CD4-positive, alpha-beta T cell treated with Interleukin-12 subunit alpha and Interleukin-12 subunit beta, for 1 hour (primary cell): ENCODE data around the gene WWOX.

Experiments
- DNase-seq: peaks from one replicate; pipeline ENCODE4 v3.0.0-alpha.2; 2020

Gene WWOX

DNA sequence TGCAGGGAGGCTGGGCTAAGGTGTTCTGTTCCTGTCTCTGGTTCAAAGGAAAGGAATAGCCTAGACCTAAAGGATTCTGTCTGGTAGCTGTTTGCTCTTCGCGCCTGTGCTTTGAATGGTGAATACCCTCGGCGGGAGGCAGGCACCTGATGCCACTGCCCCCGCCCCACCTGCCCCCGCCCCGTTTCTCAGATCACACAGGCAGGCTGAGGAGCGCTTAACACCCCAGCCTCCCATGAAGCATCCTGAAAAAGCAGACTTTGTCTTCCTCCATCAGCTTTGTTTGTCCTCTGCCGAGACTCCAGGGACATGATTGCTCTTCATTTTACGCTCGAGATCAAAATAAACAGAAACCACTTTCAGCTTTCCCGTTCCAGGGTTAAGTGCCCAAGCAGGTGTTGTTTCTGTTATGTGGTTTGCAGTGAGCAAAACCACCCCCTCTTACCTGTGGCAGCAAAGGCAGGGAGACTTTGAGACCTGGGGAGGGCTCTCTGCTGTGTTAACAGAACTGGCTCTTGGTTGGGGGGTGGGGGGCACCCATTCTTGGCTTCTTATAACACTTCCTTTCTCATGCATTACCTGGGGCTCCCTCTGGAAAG, 452.1 kb downstream of the WWOX start:
- DNase-seq: no peak

DNA sequence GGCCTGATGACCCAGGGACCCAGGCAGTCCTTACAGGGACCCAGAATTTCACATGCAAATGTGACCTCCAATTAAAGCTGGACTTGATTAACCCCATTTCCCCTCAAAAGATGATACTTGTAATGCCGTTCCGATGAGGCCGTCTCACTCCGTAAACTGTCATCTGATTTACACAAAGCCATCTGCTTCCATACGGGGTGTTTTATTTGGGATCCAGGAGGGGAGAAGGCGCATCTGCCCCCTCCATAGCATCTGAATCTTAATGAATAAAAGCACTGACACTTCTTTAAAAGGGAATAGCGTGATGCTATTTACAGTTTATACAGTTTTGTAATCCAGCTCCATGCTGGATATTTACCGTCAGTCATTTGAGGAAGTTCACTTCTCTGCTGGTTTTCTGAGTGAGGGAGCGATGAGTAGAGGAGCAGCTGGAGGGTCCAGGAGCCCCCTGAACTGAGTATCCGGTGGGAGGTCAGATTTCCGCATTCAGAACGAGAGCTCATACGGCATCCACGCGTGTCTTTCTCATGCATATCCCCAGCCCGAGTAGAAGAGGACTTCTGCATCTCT, 452.7 kb downstream of the WWOX start:
- DNase-seq: no peak

DNA sequence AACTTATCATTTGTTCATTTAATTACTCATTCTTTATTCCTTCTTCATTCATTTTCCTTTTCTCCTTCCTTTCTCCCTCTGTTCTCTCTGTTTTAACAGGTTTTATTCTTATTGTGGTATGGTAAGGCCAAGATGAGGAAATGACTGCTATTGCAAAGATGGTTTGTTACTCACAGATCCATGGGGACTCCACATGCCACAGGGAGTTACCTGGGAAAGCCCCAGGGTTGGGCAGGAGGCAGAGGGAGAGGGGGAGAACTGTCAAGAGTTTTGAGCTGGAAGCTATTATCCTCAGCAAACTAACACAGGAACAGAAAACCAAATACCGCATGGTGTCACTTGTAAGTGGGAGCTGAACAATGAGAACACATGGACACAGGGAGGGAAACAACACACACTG, 453.3 kb downstream of the WWOX start:
- no peak for DNase-seq

DNA sequence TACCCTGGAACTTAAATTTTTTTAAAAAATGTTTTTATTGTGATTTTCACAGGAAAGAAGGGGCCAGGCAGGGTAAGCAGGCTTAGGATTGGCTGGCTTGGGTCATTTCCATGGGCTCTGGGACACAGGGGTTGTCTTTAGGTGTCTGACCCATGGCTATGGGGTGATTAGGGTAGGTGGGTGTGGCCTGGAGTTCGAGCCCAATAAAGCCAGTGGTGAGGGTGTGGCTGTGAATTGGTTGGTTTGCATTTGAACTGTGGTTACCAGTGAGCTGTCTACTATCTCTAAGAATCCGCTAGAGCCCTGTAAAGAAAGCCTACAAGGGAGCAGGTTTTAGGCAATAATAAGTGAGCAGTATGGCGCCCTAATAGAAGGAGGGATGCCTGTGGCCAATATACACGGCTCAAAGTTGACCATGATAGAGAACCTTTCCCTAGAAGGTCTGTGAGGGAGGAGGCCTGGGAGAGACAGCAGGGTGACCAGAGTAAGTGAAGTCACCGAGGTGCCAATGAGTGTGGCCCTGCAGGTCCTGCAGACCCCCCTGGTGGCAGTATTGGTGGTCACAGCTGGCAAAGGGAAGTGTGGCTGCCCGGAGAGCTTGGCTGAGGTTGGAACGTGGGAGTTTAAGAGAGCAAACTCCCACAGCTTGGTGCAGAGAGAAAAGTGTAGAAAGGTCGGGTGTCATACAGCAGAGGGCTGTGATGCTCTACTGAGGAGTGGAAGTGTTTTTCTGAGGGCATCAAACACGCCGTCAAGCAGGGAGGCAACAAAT, 454.0 kb downstream of the WWOX start:
- no peak for DNase-seq

DNA sequence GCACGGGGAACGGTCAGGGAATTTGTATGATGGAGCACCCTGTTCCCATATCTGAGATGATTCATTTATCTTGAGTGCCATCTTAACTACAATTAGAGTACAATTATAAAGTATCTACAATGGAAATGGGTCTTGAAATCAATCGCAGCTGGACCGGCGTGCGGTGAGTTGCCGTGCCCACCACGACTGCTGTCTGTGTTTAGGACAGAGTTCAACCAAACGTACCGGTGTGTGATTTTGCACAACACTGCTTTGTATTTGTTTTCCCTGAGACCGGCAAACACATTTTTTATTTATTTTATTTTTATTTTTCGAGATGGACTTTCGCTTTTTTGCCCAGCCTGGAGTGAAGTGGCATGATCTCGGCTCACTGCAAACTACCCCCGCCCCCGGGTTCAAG, 457.0 kb downstream of the WWOX start:
- DNase-seq: no peak

DNA sequence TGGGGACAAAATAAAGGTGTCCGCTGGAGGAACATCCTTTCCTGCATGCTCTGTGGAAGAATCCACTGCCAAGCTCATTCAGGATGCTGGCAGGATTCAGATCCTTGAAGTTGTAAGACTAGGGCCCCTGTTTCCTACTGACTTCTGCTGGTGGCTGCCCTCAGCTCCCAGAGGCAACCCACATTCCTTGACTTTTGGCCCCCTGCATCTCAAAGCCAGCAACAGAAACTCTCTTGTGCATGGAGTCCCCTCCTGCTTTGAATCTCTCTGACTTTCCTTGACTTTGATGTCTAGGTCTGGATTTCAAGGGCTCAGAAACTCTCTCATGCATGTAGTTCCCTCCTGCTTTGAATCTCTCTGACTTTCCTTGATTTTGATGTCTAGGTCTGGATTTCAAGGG, 461.5 kb downstream of the WWOX start:
- no peak for DNase-seq

DNA sequence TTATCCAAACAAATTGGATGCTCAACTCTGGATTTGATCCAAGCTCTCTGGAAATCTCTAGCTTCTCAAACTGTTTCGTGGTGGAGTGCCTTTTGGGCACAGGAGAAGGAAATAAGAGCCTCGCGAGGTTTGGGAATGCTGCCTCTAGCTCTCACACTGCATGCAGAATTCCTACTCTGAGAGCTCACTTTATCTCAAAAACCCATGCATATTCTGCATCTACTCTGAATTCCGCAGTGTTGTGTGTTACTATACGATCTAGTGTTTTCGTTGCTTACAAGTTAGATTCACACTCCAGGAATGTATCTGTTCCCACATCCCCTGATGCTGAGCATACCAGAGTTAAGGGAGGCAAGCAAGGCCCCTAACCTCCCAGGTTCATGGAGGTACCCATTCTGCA, 462.7 kb downstream of the WWOX start:
- no peak for DNase-seq

DNA sequence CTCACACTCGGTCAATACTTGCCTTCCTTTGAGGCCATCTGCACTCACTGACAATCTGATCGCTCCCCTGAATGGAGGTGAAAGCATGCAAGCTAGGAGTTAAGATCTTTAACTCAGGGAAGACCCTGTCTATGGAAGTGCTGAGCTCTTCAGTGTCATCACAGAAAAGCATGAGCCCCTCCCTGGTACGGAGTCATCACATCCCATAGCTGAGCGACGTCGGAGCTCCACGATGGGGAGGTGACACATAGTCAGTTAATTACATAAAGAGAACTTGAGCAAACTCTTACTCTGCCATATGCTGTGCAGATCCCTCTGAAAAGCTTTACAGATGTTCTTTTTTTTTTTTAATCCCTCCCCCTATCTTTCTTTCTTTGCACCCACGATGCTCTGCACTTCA, 463.2 kb downstream of the WWOX start:
- no peak for DNase-seq

DNA sequence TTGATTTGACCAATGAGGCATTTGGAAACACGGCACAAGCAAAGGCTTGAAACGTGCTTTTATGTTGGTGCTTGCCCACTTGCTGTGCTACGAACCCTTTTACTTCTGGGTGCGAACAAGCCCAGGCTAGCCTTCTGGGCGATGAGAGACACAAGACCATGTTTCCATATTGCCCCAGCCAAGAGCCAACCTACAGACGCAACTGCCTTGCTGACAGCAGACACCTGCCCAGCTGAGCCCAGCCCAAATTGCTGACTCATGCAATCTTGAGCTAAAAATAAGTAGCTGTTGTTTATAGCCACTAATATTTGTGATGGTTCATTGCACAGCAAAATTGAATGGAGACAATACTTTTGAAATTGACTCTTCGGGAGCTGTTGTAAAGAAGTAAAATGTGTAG, 464.5 kb downstream of the WWOX start:
- no peak for DNase-seq

DNA sequence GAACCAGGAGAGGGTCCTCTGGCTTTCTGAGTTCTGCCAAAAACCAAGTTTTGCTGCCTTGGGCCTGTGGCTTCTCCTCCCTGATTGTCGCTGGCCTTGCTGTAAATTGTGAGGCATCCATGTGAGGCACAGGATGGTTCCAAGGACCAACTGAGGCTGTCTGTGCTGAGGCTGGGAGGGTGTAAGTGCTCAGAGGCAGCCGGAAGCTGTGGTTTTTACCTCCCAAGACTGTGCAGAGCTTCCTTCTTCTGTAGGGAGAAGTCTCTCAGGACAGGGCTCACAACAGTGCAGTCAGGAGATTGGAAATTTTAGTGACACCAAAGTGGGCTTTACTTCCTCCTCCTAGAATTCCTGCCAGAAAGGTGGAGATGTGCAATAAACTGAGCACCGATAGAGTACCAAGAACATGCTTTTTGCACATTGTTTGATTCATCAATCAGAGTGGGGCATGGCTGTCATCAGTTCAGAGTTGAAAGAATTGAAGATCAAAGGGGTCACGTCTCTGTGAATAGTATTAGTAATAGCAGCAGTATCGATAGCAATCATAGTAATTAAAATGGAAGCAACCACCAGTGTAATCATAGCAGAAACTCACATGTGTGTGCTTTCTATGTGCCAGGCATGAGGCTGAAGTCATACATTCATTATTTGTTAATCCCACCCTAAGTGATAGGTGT, 467.1 kb downstream of the WWOX start:
- DNase-seq: no peak

DNA sequence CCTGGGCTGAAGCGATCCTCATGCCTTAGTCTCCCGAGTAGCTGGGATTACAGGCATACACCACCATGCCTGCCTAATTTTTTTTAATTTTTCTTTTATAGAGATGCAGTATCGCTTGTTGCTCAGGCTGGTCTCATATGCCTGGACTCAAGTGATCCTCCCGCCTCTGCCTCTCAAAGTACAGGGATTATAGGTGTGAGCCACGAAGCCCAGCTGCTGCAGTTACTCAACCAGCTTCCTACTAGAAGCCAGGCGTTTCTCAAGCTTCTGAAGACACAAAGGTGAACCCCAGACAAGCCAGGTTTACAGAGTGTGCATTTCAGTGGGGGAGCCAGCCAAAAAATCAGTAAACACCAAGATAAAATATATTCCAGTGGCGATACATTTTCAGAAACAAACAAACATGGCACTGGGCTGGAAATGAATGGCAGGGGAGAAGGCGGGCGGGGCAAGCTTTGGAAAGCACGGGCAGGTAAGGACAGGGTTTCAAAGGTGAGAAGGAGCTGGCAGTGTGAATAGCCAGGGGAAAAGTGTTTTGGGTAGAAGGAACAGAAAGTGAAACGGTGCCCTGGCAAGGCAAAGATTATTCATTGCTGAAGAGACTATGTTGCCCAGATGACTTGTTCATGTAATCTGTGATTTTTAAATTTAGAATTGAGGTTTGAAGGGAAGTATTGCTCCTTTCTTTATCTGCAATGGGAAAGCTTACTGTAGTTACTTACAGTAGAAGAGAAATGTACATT, 471.1 kb downstream of the WWOX start:
- no peak for DNase-seq

DNA sequence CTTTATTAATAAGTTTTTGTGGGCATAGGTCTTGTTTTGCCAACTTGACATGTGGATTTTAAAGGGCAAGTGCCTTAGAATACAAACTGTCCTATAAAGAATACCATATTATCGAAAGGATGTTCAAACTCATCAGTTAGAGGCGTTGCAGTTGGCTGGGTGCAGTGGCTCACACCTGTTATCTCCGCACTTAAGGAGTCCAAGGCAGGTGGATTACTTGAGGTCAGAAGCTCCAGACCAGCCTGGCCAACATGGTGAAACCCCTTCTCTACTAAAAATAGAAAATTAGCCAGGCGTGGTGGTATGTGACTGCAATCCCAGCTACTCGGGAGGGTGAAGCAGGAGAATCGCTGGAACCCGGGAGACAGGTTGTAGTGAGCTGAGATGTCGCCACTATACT, 472.0 kb downstream of the WWOX start:
- no peak for DNase-seq

DNA sequence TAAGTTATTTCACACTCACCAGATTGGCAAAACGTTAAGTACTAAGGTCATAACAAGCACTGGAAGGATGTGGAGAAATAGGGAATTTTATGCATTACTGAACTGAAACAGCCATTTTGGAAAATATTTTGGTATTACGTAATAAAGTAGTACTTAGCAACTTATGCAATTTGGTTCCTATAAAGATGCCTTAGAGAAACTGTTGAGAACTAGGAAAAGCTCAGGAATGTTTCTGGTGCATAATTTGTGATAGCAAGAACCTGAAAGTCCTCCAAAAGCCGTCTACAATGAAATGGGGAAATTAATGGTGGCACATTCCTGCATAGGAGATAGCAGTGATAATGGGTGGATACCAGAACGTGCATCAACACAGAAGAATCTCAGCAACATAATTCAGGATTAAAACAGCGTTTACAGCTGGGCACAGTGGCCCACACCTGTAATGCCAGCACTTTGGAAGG, 472.5 kb downstream of the WWOX start:
- no peak for DNase-seq

DNA sequence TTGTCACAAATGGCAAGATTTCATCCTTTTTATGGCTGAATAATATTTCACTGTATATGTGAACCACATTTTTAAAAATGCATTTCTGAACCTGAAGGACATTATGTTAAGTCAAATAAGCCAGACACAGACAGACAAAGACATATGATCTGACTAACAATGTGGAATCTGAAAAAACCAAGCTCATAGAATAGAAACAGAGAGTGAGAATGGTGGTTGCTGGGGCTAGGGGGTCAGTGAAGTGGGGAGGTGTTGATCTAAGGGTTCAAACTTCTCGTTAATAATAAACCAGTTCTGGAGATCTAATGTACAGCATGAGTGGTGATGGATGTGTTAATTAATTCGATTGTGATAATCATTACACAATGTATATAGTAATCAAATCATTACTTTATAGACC, 475.1 kb downstream of the WWOX start:
- DNase-seq: no peak

DNA sequence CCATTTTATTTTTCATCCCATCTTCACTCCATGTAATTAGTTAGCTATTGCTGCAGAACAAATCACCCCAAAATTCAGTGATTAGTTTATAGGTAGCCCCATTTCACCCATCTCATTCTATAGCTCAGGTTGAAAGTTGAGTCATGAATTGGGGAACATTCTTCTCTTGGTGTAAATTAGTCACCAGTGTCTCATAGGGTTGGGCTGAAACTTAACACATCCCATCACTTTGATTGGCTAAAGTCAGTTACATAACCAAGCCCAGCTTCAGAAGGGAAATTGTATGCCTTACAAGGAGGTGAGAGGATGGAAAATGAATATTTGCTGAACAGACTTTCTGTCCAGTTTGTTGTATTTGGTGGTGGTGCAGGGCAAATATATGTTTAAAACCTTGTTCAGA, 477.5 kb downstream of the WWOX start:
- DNase-seq: no peak

DNA sequence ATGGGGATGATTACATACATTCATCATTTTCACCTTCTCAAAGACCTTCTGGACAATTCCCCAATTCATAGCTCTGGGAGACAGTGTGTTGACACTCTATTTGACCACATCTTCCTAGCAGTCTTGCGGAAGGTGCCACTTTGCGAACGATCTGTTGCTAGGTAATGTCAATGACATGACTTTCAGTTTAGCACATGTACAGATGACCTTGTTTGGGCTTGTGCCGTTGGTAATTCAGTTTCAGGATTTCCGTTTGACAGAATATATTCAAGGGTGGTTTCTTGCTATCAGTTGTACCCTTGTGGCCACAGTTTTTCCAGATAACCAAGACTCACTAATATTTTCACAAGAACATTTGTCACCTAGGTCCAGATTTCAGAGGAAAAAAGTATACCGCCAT, 478.2 kb downstream of the WWOX start:
- no peak for DNase-seq

DNA sequence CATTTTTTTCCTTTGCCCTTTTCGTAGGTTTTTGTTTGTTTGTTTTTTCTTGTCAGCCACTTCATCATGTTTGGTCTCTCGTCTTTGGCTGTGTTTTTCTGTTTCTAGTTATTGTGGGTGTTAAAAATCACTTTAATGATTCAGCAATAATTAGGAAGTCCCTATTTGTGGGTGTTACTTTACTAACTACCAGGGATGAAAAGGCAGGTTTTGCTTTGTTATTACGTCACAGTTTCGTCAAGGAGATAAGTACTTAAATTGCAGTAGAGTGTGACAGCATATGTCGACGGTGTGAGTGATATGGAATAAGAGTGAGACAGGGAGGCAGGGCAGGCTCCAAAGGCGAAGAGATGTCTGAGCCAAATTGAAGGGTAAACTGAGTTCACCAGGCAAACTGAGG, 479.6 kb downstream of the WWOX start:
- no peak for DNase-seq

DNA sequence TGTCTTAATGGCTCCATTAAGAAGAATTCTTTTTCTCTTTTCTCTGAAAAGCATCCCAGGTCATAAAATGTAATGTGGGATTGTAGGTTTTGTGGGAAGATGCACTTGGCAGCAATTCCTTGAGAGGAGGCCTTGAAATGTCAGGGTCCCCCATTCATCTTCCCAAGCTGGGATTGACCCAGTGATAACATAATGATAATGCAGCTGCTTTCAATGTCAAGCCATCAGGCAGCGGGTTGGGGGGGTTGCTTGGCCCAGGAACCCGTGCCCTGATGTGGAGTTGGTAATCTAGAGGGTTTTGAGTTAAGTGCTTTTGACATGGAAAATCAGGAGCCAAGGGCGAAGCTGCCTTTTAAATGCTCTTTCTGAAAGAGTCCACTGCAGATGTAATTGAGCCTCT, 484.0 kb downstream of the WWOX start:
- DNase-seq: no peak

DNA sequence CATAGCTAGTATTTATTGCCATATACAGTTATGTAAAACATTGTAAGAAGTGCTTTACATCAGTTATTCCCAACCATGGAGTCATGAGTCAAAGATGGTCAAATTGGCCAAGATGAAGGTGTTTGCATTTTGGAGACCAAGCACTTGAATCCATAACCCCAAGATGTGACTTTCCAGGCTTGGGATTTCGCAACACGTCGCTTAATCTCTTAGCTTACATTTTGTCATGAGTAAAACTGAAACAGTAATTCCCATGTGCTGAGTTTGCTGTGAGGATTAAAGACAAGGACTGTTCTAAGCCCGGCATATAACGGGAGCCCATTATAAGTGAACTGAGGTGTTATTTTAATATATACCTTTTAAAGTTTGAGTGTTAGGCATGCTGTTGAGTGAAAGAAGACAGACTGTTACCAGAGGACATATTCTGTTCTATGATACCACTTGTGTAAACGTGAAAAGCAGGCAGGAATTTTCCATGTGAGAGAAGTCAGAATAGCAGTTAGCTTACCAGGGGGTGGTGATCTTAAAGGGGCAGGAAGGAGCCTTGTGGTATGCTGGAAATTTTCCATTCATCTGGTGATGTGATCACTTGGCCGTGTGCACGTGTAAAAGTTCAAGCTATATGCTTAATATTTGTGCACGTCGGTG, 484.9 kb downstream of the WWOX start:
- DNase-seq: no peak

DNA sequence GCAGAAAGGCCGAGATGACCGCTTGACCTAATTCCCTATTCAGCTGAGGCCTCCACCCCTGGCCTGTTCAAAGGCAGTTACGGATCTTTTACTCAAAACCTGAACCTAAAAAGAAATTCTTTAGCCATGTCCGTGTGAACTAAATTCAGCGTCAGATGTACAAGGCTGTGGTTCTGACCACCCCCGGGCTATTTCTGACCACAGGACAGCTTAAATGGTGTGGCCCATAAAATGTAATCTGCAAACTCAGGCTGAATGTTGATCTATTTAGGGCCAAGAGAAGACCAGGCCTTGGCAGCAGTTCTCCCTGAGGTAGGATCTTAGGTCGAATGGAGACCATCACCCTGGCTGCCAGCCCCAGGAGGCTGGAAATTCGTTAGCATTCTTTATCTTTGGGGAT, 485.5 kb downstream of the WWOX start:
- DNase-seq: no peak

DNA sequence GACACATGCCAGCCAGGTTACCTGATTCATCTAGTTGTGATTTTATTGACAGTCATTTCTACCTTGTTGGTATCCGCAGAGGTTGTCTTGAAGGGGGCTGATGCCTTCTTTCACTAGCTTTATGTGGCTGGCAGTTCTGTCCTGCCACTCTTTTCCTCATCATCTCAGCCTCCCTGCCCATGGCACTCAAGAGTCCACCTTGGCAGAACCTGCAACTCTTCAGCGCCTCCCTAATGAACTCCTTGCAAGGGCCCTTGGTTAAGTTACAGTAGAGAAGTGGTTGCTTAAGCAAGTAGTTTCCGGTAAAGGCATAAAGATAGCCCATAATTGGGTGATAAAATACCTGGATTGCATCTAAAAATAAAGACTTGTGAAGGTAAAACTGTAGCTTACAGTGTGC, 489.9 kb downstream of the WWOX start:
- no peak for DNase-seq

DNA sequence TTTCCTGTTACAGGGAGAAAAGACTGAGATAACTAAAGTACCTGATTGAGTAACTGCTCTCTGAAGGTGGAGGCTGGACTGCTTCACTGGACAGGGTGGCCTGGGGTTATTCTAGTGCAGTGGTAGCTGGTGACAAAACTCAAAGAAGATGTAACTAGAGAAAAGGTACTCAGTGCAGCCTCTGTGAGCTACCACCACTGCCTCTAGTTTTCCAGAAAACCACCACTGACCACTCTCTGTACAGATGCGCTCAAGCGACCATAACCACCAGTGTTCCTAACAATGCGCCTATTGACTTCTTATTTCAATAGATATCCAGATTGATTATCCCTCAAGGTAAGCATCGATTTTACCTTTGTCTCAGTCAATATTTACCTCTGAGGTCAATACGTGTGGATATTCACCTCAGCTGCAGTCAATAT, 492.2 kb downstream of the WWOX start:
- DNase-seq: no peak

DNA sequence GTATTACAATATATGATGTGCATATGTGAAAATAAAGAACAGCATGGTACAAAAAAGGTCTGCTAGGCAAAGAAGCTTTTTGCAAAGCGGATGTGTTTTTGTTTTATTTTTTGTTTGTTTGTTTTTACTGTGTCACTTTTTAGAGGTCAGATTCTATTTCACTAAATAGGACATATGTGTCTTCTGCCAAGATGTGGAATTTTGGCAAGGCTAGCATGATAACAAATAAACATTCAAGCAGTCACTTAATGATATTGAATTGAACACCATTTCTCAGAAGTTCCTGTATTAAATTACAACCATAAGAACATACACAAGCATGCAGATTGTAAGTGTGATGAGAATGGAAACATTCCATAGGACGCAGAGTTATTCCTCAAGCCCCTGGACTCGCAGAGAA, 492.7 kb downstream of the WWOX start:
- no peak for DNase-seq
